ENCODE results near the gene PRCC.

DNA sequence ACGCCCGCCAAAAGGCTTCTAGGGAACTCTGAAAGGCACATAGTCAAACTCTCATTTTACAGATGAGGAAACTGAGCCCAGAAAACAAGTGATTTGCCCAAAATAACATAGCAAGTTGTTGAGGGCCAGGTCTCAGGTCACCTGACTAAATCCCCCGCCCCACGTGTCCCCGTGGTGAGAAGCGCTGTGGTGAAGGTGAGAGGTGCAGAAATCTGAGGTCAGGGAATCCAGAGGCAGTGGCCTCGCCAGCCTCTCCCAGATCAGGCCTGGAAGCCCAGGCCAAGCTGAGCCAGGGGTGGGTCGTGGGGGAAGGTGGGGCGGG, 21.0 kb upstream of the PRCC start:
- TF ChIP-seq SUZ12 (IDR thresholded peaks at IDR 0.05; ENCODE audit: extremely low read depth, insufficient read depth, insufficient read length): no peak
- TF ChIP-seq YY1 (IDR thresholded peaks at IDR 0.05; ENCODE audit: insufficient read depth, insufficient read length): no peak
